ENCODE measurements around the gene MYRIP.

The MYRIP gene

GRCh38 chr3:39910135-39910534 is 100.7 kb downstream of the MYRIP start:
- DNase-seq = no peak

- DNase-seq = no peak
Observed at GRCh38 chr3:39910826-39911464, 101.5 kb downstream of the MYRIP start.

GRCh38 chr3:39911465-39912309 is 102.3 kb downstream of the MYRIP start:
- DNase-seq = no peak

- no peak for DNase-seq
Observed at GRCh38 chr3:39915027-39915426, 105.6 kb downstream of the MYRIP start.

- DNase-seq = no peak
Observed at GRCh38 chr3:39917065-39917773, 107.8 kb downstream of the MYRIP start.

- DNase-seq = no peak
Observed at GRCh38 chr3:39919281-39919680, 109.9 kb downstream of the MYRIP start.

- no peak for DNase-seq
Observed at GRCh38 chr3:39920271-39920670, 110.9 kb downstream of the MYRIP start.

GRCh38 chr3:39927479-39927878 is 118.1 kb downstream of the MYRIP start:
- no peak for DNase-seq

GRCh38 chr3:39933986-39934693 is 124.7 kb downstream of the MYRIP start:
- no peak for DNase-seq

GRCh38 chr3:39934696-39935095 is 125.3 kb downstream of the MYRIP start:
- no peak for DNase-seq

- no peak for DNase-seq
Observed at GRCh38 chr3:39935261-39935660, 125.9 kb downstream of the MYRIP start.

GRCh38 chr3:39936848-39937247 is 127.4 kb downstream of the MYRIP start:
- no peak for DNase-seq

GRCh38 chr3:39937315-39937714 is 127.9 kb downstream of the MYRIP start:
- DNase-seq = no peak

GRCh38 chr3:39937874-39938273 is 128.5 kb downstream of the MYRIP start:
- DNase-seq = no peak

GRCh38 chr3:39941931-39942330 is 132.5 kb downstream of the MYRIP start:
- DNase-seq = no peak

GRCh38 chr3:39960515-39961191 is 151.2 kb downstream of the MYRIP start:
- DNase-seq = no peak

- no peak for DNase-seq
Observed at GRCh38 chr3:39961230-39961629, 151.8 kb downstream of the MYRIP start.

GRCh38 chr3:39962581-39962980 is 153.2 kb downstream of the MYRIP start:
- DNase-seq = no peak

GRCh38 chr3:39965461-39965860 is 156.1 kb downstream of the MYRIP start:
- DNase-seq = no peak

- DNase-seq = no peak
Observed at GRCh38 chr3:39965997-39966396, 156.6 kb downstream of the MYRIP start.

- no peak for DNase-seq
Observed at GRCh38 chr3:39970982-39971381, 161.6 kb downstream of the MYRIP start.

GRCh38 chr3:39971559-39972031 is 162.2 kb downstream of the MYRIP start:
- no peak for DNase-seq
